GM18909 (cell line): ENCODE results near the gene LAMA5.

Source experiments
- ATAC-seq: cut with Tn5 transposase; IDR thresholded peaks from one replicate; pipeline ENCODE4 v1.9.1; 2021; ENCODE audit warnings: mild to moderate bottlenecking; ENCODE audit not compliant: unreplicated experiment, poor library complexity

Gene LAMA5

GRCh38 chr20:62282103-62282502, 85.0 kb downstream of the LAMA5 start:
- ATAC-seq, result no peak

- ATAC-seq, result no peak
Observed at GRCh38 chr20:62281161-62281933, 85.8 kb downstream of the LAMA5 start.

DNA sequence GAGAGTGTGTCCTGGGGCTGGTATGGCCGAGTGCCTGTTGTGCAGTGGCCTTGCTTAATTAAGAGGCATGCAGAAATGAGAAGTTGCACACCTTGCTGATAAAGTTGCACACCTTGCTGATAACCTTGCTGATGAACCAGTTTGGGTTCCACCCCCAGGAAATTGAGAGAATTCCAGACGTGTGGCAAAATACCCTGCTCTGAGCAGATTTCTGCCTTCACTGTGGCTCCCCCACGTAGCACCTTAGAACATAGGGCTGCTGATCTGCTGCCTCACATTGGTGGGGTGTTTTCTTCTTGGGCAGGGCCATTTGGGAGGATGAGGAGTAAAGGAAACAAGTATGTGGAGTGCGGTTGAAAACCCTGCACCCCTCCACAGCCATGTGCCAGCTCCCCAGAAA, 86.8 kb downstream of the LAMA5 start:
- ATAC-seq, result no peak

DNA sequence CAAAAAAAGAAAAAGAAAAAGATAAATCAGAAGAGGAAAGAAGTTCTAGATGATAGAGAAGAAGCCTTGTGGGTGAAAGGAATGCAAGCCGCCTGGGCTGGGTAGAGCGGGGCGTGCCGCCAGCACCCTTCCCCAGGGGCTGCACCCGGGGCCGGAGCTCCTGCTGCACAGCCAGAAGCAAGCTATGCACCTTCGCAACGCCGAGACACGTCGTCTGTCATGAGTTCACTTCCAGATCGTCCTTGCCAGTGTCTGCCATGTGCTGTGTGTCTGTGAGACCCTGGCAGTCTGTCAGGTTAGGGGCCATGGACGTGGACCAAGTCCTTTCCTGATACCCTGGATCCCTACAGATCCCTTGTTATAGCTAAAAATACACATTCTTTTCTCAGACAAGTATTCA, 89.9 kb downstream of the LAMA5 start:
- no peak for ATAC-seq

GRCh38 chr20:62276439-62276838, 90.7 kb downstream of the LAMA5 start:
- ATAC-seq, result no peak

DNA sequence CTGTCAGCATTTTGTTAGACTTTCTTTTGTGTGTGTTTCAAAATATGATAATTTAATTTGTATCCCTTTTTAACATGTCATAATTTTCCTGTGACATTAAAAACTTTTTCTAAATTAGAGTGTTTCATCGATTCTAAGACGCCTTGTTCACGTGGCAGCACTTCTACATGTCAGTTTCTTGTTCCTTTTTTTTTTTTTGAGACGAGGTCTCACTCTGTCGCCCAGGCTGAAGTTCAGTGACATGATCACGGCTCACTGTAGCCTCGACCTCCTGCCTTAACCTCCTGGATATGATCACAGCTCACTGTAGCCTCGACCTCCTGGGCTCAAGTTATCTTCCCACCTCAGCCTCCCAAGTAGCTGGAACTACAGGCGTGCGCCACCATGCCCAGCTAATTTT, 91.9 kb downstream of the LAMA5 start:
- ATAC-seq, result no peak

- ATAC-seq, result no peak
Observed at GRCh38 chr20:62274332-62274950, 92.7 kb downstream of the LAMA5 start.

DNA sequence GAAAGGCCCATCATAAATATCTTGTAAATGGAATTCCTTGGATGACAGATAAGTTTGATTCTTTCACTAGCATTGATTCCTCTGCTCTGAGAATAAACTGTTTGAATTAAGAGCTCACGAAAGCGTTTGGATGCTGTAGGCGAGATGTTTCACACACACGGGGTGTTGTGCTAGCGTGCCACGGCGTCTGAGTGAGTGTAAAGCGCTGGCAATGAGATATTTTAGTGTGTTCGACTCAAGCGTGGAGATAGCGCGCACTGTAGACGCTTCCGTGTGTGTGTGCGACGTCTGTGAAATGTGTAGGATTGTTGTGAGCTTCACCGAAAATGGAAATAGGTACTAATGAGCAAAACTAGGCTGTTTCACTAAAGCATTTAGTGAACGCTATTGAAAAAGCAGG, 93.7 kb downstream of the LAMA5 start:
- no peak for ATAC-seq

- ATAC-seq, result no peak
Observed at GRCh38 chr20:62272200-62272599, 94.9 kb downstream of the LAMA5 start.

DNA sequence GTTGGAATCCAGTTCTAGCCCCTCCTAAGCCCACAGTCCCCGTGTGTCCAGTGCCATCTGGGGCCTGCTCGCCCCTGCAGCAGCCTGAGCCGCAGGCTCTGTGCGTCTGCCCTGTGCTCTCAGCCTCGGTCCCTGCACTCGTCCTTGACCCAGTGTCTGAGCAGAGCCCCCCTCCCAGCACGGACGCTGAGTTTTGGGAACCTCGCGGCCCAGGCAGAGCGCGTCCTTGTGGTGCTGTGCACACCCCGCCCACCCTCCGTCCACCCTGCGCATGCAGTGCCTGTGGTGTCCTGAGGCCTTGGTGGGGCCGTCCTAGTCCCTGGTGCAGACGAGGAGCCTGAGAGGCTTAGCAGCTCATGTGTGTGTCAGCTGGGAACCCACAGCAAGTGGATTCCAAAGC, 97.2 kb downstream of the LAMA5 start:
- no peak for ATAC-seq

GRCh38 chr20:62269378-62269777, 97.7 kb downstream of the LAMA5 start:
- no peak for ATAC-seq

GRCh38 chr20:62268228-62268900, 98.7 kb downstream of the LAMA5 start:
- no peak for ATAC-seq

DNA sequence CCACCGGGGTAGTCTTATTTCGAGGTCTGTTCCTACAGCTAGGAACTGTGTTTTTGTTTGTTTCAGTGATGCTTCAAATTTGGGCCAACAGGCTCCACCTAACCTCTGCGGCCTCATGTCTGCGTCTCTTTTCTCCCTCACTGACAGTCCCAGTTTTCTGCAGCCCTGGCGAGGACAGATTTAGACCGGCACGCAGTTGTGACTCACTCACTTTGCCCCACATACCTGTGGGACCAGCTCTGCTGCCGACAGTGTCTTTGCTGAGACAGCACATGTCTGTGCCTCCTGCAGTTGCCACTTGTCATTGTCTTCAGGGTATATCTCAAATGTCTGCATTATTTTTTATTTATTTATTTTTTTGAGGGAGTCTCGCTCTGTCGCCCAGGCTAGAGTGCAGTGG, 99.6 kb downstream of the LAMA5 start:
- no peak for ATAC-seq

DNA sequence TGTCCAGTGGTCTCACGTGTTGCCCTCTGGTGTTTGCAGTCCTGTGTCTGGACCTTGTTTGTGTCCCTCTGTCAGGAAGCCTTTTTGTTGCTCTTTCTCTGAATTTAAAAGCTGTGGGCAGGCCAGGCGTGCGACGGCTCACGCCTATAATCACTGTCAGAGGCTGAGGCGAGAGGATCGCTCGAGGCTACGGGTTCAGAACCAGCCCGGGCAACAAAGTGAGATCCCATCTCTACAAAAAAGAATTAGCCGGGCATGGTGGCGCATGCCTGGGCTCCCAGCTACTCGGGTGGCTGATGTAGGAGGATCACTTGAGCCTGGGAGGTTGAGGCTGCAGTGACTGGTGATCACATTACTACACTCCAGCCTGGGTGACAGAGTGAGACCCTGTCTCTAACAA, 100.3 kb downstream of the LAMA5 start:
- no peak for ATAC-seq

DNA sequence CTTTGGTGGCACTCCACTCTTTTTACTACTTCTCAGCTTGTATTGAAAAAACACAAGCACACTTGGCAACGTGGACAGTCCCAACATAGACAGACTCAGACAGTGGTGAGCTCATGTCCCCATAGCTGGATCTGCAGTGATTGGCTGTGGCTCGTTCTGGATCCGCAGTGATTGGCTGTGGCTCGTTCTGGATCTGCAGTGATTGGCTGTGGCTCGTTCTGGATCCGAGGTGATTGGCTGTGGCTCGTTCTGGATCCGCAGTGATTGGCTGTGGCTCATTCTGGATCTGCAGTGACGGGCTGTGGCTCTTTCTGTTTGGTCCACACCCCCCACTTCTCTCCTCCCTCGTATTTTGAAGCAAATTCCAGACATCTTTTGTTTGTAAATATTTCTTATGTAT, 100.8 kb downstream of the LAMA5 start:
- no peak for ATAC-seq

- no peak for ATAC-seq
Observed at GRCh38 chr20:62265365-62265764, 101.7 kb downstream of the LAMA5 start.

DNA sequence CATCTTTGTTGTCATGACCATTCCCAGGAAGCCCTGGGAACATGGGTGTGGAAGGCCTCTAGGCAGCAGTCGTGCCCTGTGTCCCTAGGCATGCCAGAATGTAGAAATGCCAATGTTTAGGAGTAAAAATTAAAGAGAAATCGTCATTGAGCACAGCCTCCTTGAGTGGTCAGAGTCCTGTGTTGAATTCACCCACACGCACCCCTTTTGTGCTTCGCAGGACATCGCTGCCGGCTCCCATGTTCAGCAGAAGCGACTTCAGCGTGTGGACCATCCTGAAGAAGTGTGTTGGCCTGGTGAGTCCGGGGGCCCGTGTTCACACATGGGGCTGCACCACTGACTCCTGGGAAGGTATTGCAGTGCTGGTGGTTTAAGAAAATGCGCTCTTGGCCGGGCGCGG, 103.7 kb downstream of the LAMA5 start:
- no peak for ATAC-seq

- no peak for ATAC-seq
Observed at GRCh38 chr20:62262064-62262463, 105.0 kb downstream of the LAMA5 start.

DNA sequence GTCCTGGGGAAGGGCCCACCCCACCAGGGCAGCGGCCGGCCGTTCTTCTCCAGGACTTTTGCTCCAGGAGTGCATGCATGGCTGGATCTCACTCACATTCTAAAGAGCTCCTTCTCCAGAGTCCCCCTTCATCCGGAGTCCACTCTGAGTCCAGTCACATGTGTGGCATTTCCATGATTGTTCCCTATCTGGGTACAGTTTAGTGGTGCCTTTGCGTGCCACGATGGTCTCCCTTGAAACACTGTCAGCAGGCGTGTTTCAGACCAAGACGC, 107.9 kb downstream of the LAMA5 start:
- no peak for ATAC-seq
